HTERT RPE-1 (cell line): ENCODE results near the gene MMP27.

Experiments
- in situ Hi-C: fragments of 300-500 bp; cut with MboI; formaldehyde crosslinking; loops from 4 replicates; pipeline ENCODE4 v1.14.3; 2020; ENCODE audit warnings: low sequenced_read_pairs

Gene MMP27

GRCh38 chr11:102704841-102705240 is 728 bp downstream of the MMP27 start:
- in situ Hi-C loops = no loop called here

GRCh38 chr11:102703826-102704493 is 1.6 kb downstream of the MMP27 start:
- in situ Hi-C loops = no loop called here

- in situ Hi-C loops = no loop called here
Measured at GRCh38 chr11:102695201-102695600, 10.4 kb downstream of the MMP27 start.

GRCh38 chr11:102685754-102686153 is 19.8 kb downstream of the MMP27 start:
- in situ Hi-C loops = no loop called here

GRCh38 chr11:102685338-102685737 is 20.2 kb downstream of the MMP27 start:
- in situ Hi-C loops = no loop called here

GRCh38 chr11:102683277-102683676 is 22.3 kb downstream of the MMP27 start:
- in situ Hi-C loops = no loop called here

- in situ Hi-C loops = no loop called here
Measured at GRCh38 chr11:102680945-102681344, 24.6 kb downstream of the MMP27 start.

- in situ Hi-C loops = no loop called here
Measured at GRCh38 chr11:102678022-102678421, 27.5 kb downstream of the MMP27 start.

- in situ Hi-C loops = no loop called here
Measured at GRCh38 chr11:102676084-102676483, 29.5 kb downstream of the MMP27 start.

- in situ Hi-C loops = no loop called here
Measured at GRCh38 chr11:102669664-102670063, 35.9 kb downstream of the MMP27 start.

- in situ Hi-C loops = no loop called here
Measured at GRCh38 chr11:102666331-102666957, 39.1 kb downstream of the MMP27 start.

GRCh38 chr11:102664001-102664752 is 41.4 kb downstream of the MMP27 start:
- in situ Hi-C loops = no loop called here

- in situ Hi-C loops = no loop called here
Measured at GRCh38 chr11:102662607-102663006, 43.0 kb downstream of the MMP27 start.

GRCh38 chr11:102661040-102661439 is 44.5 kb downstream of the MMP27 start:
- in situ Hi-C loops = no loop called here

- in situ Hi-C loops = no loop called here
Measured at GRCh38 chr11:102656528-102656927, 49.0 kb downstream of the MMP27 start.

GRCh38 chr11:102655547-102655946 is 50.0 kb downstream of the MMP27 start:
- in situ Hi-C loops = no loop called here

GRCh38 chr11:102654761-102655160 is 50.8 kb downstream of the MMP27 start:
- in situ Hi-C loops = no loop called here

GRCh38 chr11:102653744-102654291 is 51.8 kb downstream of the MMP27 start:
- in situ Hi-C loops = no loop called here

- in situ Hi-C loops = no loop called here
Measured at GRCh38 chr11:102647430-102647829, 58.1 kb downstream of the MMP27 start.

GRCh38 chr11:102643941-102644340 is 61.6 kb downstream of the MMP27 start:
- in situ Hi-C loops = no loop called here
